OCI-LY7 (cell line): Measurements from ENCODE around the gene CCNF. TPM values are rescaled to one million over a fixed set of nuclear protein-coding genes. Genes with fewer than 3 reads are reported as not detected.

Source experiments
- BruUV-seq: library from RNA; stranded (reverse); fragments of 400-500 nt; replicated peaks from 2 replicates; lab custom pipeline; 2021; lab: Mats Ljungman, UMichigan
- CTCF ChIA-PET: fragments of 300-600 bp; sonication (Branson Sonifier 250); formaldehyde crosslinking; loops from one replicate; lab custom pipeline; 2022; ENCODE audit warnings: antibody characterized with exemption; ENCODE audit not compliant: unreplicated experiment; lab: Charles Lee
- POLR2A ChIA-PET: fragments of 300-600 bp; sonication (Branson Sonifier 250); formaldehyde crosslinking; loops from one replicate; lab custom pipeline; 2022; ENCODE audit warnings: antibody characterized with exemption; lab: Charles Lee
- DNase-seq: peaks from one replicate; pipeline ENCODE4 v3.0.0-alpha.2; 2015; ENCODE audit warnings: low spot score
- H2AFZ ChIP-seq: fragments of 200-600 bp; sonication (generic), shearing (Covaris generic); 2 replicates; pipeline ENCODE4 v1.6.1; 2014; ENCODE audit warnings: mild to moderate bottlenecking, antibody characterized with exemption, low read length, moderate library complexity
- H3K27ac ChIP-seq: fragments of 200-600 bp; sonication (generic); 2 replicates; pipeline ENCODE4 v1.5.1; 2014; ENCODE audit warnings: mixed run types, low read depth, mild to moderate bottlenecking, moderate library complexity, low read length, inconsistent platforms; ENCODE audit not compliant: poor library complexity, severe bottlenecking
- H3K36me3 ChIP-seq: fragments of 200-600 bp; sonication (generic); 2 replicates; pipeline ENCODE4 v1.6.1; 2014; ENCODE audit warnings: mild to moderate bottlenecking, antibody characterized with exemption, low read length, moderate library complexity, mixed read lengths; ENCODE audit not compliant: insufficient read depth
- H3K4me1 ChIP-seq: fragments of 200-600 bp; sonication (generic); 2 replicates; pipeline ENCODE4 v1.5.1; 2014; ENCODE audit warnings: mild to moderate bottlenecking, low read length; ENCODE audit not compliant: insufficient read depth, poor library complexity, severe bottlenecking
- H3K4me2 ChIP-seq: fragments of 200-600 bp; sonication (generic); 2 replicates; pipeline ENCODE4 v1.6.1; 2014; ENCODE audit warnings: mild to moderate bottlenecking, low read length
- H3K4me3 ChIP-seq: fragments of 200-600 bp; sonication (generic); 2 replicates; pipeline ENCODE4 v1.5.1; 2014; ENCODE audit warnings: mild to moderate bottlenecking, low read depth, low read length; ENCODE audit not compliant: poor library complexity, severe bottlenecking
- H3K79me2 ChIP-seq: fragments of 200-600 bp; sonication (generic); 2 replicates; pipeline ENCODE4 v1.6.1; 2016; ENCODE audit warnings: low read depth, mild to moderate bottlenecking, low read length, moderate library complexity, mixed read lengths; ENCODE audit not compliant: insufficient read depth
- H3K9me2 ChIP-seq: fragments of 200-600 bp; sonication (generic); 2 replicates; pipeline ENCODE4 v1.6.1; 2016; ENCODE audit warnings: mild to moderate bottlenecking, low read length, mixed read lengths; ENCODE audit not compliant: insufficient read depth
- H3K9me3 ChIP-seq: fragments of 200-600 bp; sonication (generic); 2 replicates; pipeline ENCODE4 v1.6.1; 2014; ENCODE audit warnings: mild to moderate bottlenecking, mixed run types, low read length, mixed read lengths
- H4K20me1 ChIP-seq: fragments of 200-600 bp; sonication (generic); 2 replicates; pipeline ENCODE4 v1.6.1; 2014; ENCODE audit warnings: mild to moderate bottlenecking, antibody characterized with exemption, low read length, moderate library complexity, mixed read lengths; ENCODE audit not compliant: insufficient read depth
- EZH2phosphoT487 ChIP-seq: fragments of 200-600 bp; sonication (generic); IDR thresholded peaks from 2 replicates; pipeline ENCODE4 v1.6.1; 2018; ENCODE audit warnings: low read depth, borderline replicate concordance, mild to moderate bottlenecking, mixed run types, antibody characterized with exemption, low read length, moderate library complexity, mixed read lengths
- intact Hi-C: fragments of 100-400 bp; cut with micrococcal nuclease; formaldehyde crosslinking; loops from one replicate; pipeline ENCODE4 v1.10.0; 2022; ENCODE audit not compliant: unreplicated experiment
- total RNA-seq, 2 experiments: library from RNA; depleted of rRNA in 1 of 2; stranded (reverse); fragments of >200 nt in 1 of 2; shearing (Covaris generic) in 1 of 2; gene quantifications; 2 replicates each; pipeline ENCODE4 v1.2.3, GENCODE V29; 2014 to 2022
- TF ChIP-seq, protein P1 (sequence below): fragments of 200-600 bp; sonication (generic); conservative IDR thresholded peaks from 2 replicates; pipeline ENCODE4 v1.5.1; 2014; ENCODE audit warnings: mild to moderate bottlenecking, antibody characterized with exemption, low read length, moderate library complexity, mixed read lengths

Gene CCNF
- total RNA-seq, 2 experiments from 2014 or later, result 82.1 to 83.3 TPM

DNA sequence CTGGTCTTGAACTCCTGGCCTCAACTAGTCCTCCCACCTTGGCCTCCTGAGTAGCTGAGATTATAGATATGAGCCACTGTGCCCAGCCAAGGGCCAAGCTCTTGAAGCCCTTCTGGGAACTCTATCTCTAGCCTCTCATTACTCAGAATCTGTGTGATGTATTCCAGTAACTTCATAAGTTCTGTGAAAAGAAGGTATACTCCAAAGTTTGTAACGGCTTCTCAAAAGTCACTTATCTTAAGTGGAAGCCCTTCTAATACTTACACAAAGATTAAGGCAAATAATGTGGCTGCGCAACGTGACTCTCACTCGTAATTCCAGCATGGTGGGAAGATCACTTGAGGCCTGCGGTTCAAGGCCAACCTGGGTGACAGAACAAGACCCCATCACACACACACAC, 65.4 kb downstream of the CCNF start:
- Histone ChIP-seq H3K79me2 (no peaks in the 10 kb centered on the region), H3K4me3 (no peak overlapping the region), H2AFZ (no peak overlapping the region), H3K9me3 (no peaks in the 10 kb centered on the region), H3K4me1 (no peaks in the 10 kb centered on the region), H3K4me2 (no peak overlapping the region), H3K27ac (no peak overlapping the region), H3K9me2 (no peaks in the 10 kb centered on the region), H4K20me1 (no peaks in the 10 kb centered on the region), H3K36me3 (peaks cover 35% of the 10 kb centered on the region)
- no peak for DNase-seq
- no peak for TF ChIP-seq EZH2phosphoT487
- TF ChIP-seq, protein P1, sequence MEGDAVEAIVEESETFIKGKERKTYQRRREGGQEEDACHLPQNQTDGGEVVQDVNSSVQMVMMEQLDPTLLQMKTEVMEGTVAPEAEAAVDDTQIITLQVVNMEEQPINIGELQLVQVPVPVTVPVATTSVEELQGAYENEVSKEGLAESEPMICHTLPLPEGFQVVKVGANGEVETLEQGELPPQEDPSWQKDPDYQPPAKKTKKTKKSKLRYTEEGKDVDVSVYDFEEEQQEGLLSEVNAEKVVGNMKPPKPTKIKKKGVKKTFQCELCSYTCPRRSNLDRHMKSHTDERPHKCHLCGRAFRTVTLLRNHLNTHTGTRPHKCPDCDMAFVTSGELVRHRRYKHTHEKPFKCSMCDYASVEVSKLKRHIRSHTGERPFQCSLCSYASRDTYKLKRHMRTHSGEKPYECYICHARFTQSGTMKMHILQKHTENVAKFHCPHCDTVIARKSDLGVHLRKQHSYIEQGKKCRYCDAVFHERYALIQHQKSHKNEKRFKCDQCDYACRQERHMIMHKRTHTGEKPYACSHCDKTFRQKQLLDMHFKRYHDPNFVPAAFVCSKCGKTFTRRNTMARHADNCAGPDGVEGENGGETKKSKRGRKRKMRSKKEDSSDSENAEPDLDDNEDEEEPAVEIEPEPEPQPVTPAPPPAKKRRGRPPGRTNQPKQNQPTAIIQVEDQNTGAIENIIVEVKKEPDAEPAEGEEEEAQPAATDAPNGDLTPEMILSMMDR, result no peak
- ChIA-PET CTCF (no interaction called here), POLR2A (no interaction called here)
- no TSS peak for BruUV-seq
- intact Hi-C loops, result no loop called here

GRCh38 chr16:2495041-2495440, 65.8 kb downstream of the CCNF start:
- ChIA-PET POLR2A (no interaction called here), CTCF (no interaction called here)
- Histone ChIP-seq H3K9me2 (no peaks in the 10 kb centered on the region), H3K4me2 (no peak overlapping the region), H4K20me1 (no peaks in the 10 kb centered on the region), H3K9me3 (no peaks in the 10 kb centered on the region), H3K27ac (no peak overlapping the region), H2AFZ (no peak overlapping the region), H3K4me3 (no peak overlapping the region), H3K4me1 (no peaks in the 10 kb centered on the region), H3K36me3 (peaks cover 32% of the 10 kb centered on the region), H3K79me2 (no peaks in the 10 kb centered on the region)
- no peak for TF ChIP-seq EZH2phosphoT487
- TF ChIP-seq, protein P1, result no peak
- intact Hi-C loops, result no loop called here
- no TSS peak for BruUV-seq
- DNase-seq, result no peak

- no TSS peak for BruUV-seq
- no peak overlapping the region for H2AFZ ChIP-seq
- no peak for DNase-seq
- H3K9me3 ChIP-seq, result no peaks in the 10 kb centered on the region
- no peaks in the 10 kb centered on the region for H3K79me2 ChIP-seq
- no peaks in the 10 kb centered on the region for H4K20me1 ChIP-seq
- H3K9me2 ChIP-seq, result no peaks in the 10 kb centered on the region
- TF ChIP-seq EZH2phosphoT487, result no peak
- TF ChIP-seq, protein P1, result no peak
- no peak overlapping the region for H3K4me3 ChIP-seq
- H3K4me2 ChIP-seq, result no peak overlapping the region
- no peak overlapping the region for H3K27ac ChIP-seq
- peaks cover 7% of the 10 kb centered on the region for H3K4me1 ChIP-seq
- CTCF ChIA-PET, result no interaction called here
- POLR2A ChIA-PET, result interaction anchor here (0.6 kb wide), 1 partner anchor 304 kb away, joined by 5 read pairs; no protein-coding TSS in a partner anchor
- peaks cover 23% of the 10 kb centered on the region for H3K36me3 ChIP-seq
- intact Hi-C loops, result no loop called here
Observed at GRCh38 chr16:2496223-2497115, 67.2 kb downstream of the CCNF start.
